Calu3 (cell line): ENCODE data around the gene SRP68. TPM values are rescaled to one million over a fixed set of nuclear protein-coding genes. Genes with fewer than 3 reads are reported as not detected.

Source experiments
- BruUV-seq: library from RNA; stranded (reverse); fragments of 400-500 nt; replicated peaks from 2 replicates; lab custom pipeline; 2021; lab: Mats Ljungman, UMichigan
- CTCF ChIA-PET: fragments of 300-600 bp; sonication (Branson Sonifier 250); formaldehyde crosslinking; loops from one replicate; lab custom pipeline; 2022; ENCODE audit warnings: antibody characterized with exemption; lab: Charles Lee
- DNase-seq: peaks from one replicate; pipeline ENCODE4 v3.0.0; 2022
- H3K27ac Mint-ChIP-seq: one replicate; pipeline ENCODE4 v1.8.0; 2022; ENCODE audit warnings: mixed read lengths; ENCODE audit not compliant: unreplicated experiment
- H3K27me3 Mint-ChIP-seq: one replicate; pipeline ENCODE4 v1.8.0; 2022; ENCODE audit warnings: mixed read lengths; ENCODE audit not compliant: unreplicated experiment
- H3K36me3 Mint-ChIP-seq: one replicate; pipeline ENCODE4 v1.8.0; 2022; ENCODE audit warnings: mild to moderate bottlenecking, moderate library complexity, mixed read lengths; ENCODE audit not compliant: insufficient read depth, unreplicated experiment
- H3K4me1 Mint-ChIP-seq: one replicate; pipeline ENCODE4 v1.8.0; 2022; ENCODE audit warnings: mild to moderate bottlenecking, low read depth, mixed read lengths; ENCODE audit not compliant: unreplicated experiment
- H3K4me3 Mint-ChIP-seq: one replicate; pipeline ENCODE4 v1.8.0; 2022; ENCODE audit warnings: mild to moderate bottlenecking, low read depth, moderate library complexity, mixed read lengths; ENCODE audit not compliant: unreplicated experiment
- H3K9me3 Mint-ChIP-seq: one replicate; pipeline ENCODE4 v1.8.0; 2022; ENCODE audit warnings: low read depth, mixed read lengths; ENCODE audit not compliant: unreplicated experiment
- CTCF ChIP-seq: fragments of 200-600 bp; IDR thresholded peaks from one replicate; pipeline ENCODE4 v1.8.0; 2022; ENCODE audit warnings: antibody characterized with exemption; ENCODE audit not compliant: unreplicated experiment
- intact Hi-C: fragments of 100-400 bp; cut with micrococcal nuclease; formaldehyde crosslinking; loops from one replicate; pipeline ENCODE4 v1.10.0; 2022; ENCODE audit not compliant: unreplicated experiment
- total RNA-seq: library from RNA; stranded (reverse); gene quantifications from 2 replicates; pipeline ENCODE4 v1.2.3, GENCODE V29; 2022

The SRP68 gene
- total RNA-seq, 1 experiment from 2014 or later: 80.7 TPM

DNA sequence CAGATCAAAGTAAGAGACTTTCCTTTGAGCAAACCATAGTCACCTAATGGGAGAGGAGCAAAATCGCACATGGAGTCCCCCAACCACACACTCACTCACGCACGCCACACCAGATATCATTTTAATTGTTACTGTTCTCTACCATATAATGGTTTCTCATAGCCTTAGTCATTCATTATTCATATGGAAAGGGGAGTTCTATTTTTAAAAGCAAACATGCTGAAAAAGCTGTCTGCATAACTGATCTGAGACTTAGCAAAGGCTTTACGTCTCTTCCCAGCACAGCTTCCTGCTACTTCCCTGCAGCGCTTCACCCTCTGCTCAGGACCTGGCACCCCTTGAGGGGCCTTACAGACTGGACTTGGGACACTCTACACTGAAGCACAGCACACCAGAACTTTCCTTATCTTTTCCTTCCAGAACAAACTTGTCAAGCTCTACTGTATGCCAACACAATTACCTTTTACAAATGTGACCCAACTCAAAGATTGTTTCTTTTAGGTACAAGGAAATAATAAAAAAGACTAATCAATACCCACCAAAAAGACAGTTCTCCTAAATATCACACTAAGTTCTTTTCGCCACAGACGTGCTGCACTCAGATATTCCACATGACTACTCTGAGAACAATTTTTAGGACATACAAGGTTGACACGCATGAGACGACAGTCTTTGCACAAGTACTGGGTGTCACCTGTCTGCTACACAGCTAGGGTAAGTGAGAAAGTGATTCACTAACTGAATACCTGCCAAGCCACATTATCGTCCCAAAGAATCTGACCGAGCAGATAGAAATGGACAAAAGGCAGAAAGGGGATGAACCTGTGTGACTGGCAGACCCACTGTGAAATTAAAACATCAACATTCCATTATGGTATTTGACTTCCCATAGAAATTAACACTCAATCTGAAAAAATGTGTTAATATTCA lies 21.5 kb downstream of the SRP68 start:
- Mint-ChIP-seq H3K36me3 (peaks cover 86% of the 10 kb centered on the region), H3K9me3 (no peaks in the 10 kb centered on the region), H3K4me3 (peak overlapping the region; percentile 66), H3K4me1 (peaks cover 60% of the 10 kb centered on the region), H3K27me3 (no peaks in the 10 kb centered on the region), H3K27ac (peak overlapping the region; percentile 94)
- BruUV-seq: no TSS peak
- TF ChIP-seq CTCF: no peak
- intact Hi-C loops: no loop called here
- peak; percentile 62 for DNase-seq
- CTCF ChIA-PET: interaction anchor here (0.6 to 1.5 kb wide), 5 partner anchors 23 to 145 kb away, joined by 3 to 6 read pairs (median 4); partner anchors contain the start of gene EVPL

- no peaks in the 10 kb centered on the region for H3K9me3 Mint-ChIP-seq
- intact Hi-C loops: no loop called here
- H3K4me1 Mint-ChIP-seq: peaks cover 58% of the 10 kb centered on the region
- DNase-seq: no peak
- no peak for TF ChIP-seq CTCF
- peak overlapping the region; percentile 66 for H3K4me3 Mint-ChIP-seq
- peak overlapping the region; percentile 94 for H3K27ac Mint-ChIP-seq
- no TSS peak for BruUV-seq
- CTCF ChIA-PET: interaction anchor here (1.5 kb wide), 1 partner anchor 40 kb away, joined by 4 read pairs; no protein-coding TSS in a partner anchor
- peaks cover 86% of the 10 kb centered on the region for H3K36me3 Mint-ChIP-seq
- no peaks in the 10 kb centered on the region for H3K27me3 Mint-ChIP-seq
These were observed 22.3 kb downstream of the SRP68 start for GRCh38 chr17:76049836-76050537.

DNA sequence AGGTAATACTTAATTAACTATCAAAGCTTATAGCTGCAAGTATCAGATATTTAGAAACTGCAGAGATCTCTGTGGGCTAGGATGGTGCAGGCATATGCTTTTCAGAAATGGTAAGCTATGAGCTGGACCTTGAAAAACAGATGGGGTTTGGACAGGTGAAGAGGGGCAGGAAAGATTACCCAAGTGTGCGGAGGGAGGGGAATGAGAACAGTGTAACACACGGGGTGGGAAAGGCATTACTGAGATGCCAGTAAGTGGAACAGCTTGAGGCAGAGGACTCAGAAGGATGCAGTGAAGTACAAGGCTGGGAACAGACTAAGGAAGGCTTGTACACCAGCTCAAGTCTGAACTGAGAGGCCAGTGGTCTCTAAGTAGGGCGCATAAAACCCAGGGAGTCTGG lies 23.1 kb downstream of the SRP68 start:
- no peak overlapping the region for H3K4me3 Mint-ChIP-seq
- H3K27me3 Mint-ChIP-seq: no peaks in the 10 kb centered on the region
- H3K9me3 Mint-ChIP-seq: no peaks in the 10 kb centered on the region
- intact Hi-C loops: no loop called here
- DNase-seq: no peak
- CTCF ChIA-PET: no interaction called here
- peak overlapping the region; percentile 3 for H3K27ac Mint-ChIP-seq
- H3K4me1 Mint-ChIP-seq: peaks cover 55% of the 10 kb centered on the region
- no TSS peak for BruUV-seq
- no peak for TF ChIP-seq CTCF
- peaks cover 86% of the 10 kb centered on the region for H3K36me3 Mint-ChIP-seq

DNA sequence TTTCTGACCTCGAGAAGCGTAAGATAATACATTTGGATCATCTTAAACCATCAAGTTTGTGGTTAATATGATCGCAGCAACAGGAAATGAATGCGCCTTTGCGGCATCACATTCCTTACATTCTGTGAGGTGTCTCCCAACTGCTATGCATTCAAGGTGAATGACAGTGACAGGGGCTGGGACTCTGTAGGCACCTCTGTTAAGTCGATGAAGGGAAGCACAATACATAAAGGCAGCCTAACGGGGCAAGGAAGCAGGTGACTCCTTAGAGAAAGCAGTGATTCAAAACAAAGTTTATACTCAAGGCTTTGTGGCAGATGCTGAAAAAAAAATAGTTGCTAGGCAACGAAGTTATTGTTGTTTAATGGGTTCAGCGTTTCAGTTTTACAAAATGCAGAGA lies 23.6 kb downstream of the SRP68 start:
- Mint-ChIP-seq H3K4me3 (no peak overlapping the region), H3K36me3 (peaks cover 86% of the 10 kb centered on the region), H3K27ac (peak overlapping the region; percentile 3), H3K27me3 (no peaks in the 10 kb centered on the region), H3K9me3 (no peaks in the 10 kb centered on the region), H3K4me1 (peaks cover 50% of the 10 kb centered on the region)
- no peak for DNase-seq
- BruUV-seq: no TSS peak
- no peak for TF ChIP-seq CTCF
- CTCF ChIA-PET: no interaction called here
- intact Hi-C loops: no loop called here
